Peyer's patch (tissue), 4 donors: ENCODE data around the gene EFTUD2.

Experiments
- POLR2A ChIP-seq, 2 donors: fragments of 450-650 bp; IDR thresholded peaks; one replicate each; pipeline ENCODE4 v1.5.1; 2017; ENCODE audit warnings: antibody characterized with exemption in 2 of 2, mild to moderate bottlenecking in 2 of 2, moderate library complexity in 2 of 2
- TF ChIP-seq, protein P1 (sequence below), 6 experiments: fragments of 450-650 bp in 4 of 6; fragments of 200-600 bp in 2 of 6; sonication (generic) in 1 of 6; IDR thresholded peaks; one replicate each; pipeline ENCODE4 v1.5.1; 2017 to 2019; ENCODE audit warnings: antibody characterized with exemption in 6 of 6, mild to moderate bottlenecking in 3 of 6, moderate library complexity in 1 of 6

GRCh38 chr17:44919411-44919810 lies 20.2 kb upstream of the EFTUD2 start:
- TF ChIP-seq POLR2A (IDR thresholded peaks at IDR 0.05), result no peak
- TF ChIP-seq, protein P1, sequence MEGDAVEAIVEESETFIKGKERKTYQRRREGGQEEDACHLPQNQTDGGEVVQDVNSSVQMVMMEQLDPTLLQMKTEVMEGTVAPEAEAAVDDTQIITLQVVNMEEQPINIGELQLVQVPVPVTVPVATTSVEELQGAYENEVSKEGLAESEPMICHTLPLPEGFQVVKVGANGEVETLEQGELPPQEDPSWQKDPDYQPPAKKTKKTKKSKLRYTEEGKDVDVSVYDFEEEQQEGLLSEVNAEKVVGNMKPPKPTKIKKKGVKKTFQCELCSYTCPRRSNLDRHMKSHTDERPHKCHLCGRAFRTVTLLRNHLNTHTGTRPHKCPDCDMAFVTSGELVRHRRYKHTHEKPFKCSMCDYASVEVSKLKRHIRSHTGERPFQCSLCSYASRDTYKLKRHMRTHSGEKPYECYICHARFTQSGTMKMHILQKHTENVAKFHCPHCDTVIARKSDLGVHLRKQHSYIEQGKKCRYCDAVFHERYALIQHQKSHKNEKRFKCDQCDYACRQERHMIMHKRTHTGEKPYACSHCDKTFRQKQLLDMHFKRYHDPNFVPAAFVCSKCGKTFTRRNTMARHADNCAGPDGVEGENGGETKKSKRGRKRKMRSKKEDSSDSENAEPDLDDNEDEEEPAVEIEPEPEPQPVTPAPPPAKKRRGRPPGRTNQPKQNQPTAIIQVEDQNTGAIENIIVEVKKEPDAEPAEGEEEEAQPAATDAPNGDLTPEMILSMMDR (IDR thresholded peaks at IDR 0.05), result no peak
